ENCODE measurements around the gene ERAL1.

The ERAL1 gene

DNA sequence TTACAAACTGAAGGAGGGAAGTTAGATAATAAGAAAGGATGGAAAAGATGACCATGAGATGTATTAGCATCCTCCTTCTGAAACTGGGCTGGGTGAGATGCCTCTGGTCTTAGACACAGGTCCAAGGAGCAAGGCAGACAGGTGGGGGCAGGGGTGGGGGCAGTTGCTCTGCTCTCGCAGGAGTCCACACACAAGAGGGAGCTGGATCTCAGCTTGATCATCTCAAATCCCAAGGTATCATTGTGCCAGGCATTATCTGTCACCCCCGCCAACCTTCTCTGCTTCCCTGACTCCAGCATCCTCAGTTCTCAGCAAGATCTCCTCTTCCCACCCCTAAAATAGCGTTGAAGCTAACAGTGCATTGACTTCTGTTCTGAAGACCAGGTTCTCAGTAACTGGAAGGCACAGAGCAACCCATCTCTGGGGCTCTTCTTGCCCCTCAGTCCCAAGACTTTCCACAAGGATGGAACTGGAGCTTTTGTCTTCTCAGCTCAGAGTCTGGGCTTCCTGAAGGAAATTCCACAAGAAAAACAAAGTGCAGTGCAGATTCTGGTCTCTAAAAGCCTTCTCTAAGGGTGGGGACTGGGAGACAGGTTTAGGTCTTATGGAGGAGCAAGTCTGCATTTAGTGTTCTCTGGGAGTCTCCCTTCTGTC, 41.1 kb downstream of the ERAL1 start:
- peak overlapping the region; percentile 76 to 99 for H3K27ac ChIP-seq
- H3K4me3 ChIP-seq: peak overlapping the region; percentile 99
- DNase-seq (ENCODE audit: low spot score): no peak
- TF ChIP-seq, protein P1, sequence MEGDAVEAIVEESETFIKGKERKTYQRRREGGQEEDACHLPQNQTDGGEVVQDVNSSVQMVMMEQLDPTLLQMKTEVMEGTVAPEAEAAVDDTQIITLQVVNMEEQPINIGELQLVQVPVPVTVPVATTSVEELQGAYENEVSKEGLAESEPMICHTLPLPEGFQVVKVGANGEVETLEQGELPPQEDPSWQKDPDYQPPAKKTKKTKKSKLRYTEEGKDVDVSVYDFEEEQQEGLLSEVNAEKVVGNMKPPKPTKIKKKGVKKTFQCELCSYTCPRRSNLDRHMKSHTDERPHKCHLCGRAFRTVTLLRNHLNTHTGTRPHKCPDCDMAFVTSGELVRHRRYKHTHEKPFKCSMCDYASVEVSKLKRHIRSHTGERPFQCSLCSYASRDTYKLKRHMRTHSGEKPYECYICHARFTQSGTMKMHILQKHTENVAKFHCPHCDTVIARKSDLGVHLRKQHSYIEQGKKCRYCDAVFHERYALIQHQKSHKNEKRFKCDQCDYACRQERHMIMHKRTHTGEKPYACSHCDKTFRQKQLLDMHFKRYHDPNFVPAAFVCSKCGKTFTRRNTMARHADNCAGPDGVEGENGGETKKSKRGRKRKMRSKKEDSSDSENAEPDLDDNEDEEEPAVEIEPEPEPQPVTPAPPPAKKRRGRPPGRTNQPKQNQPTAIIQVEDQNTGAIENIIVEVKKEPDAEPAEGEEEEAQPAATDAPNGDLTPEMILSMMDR (IDR thresholded peaks at IDR 0.05): no peak

DNA sequence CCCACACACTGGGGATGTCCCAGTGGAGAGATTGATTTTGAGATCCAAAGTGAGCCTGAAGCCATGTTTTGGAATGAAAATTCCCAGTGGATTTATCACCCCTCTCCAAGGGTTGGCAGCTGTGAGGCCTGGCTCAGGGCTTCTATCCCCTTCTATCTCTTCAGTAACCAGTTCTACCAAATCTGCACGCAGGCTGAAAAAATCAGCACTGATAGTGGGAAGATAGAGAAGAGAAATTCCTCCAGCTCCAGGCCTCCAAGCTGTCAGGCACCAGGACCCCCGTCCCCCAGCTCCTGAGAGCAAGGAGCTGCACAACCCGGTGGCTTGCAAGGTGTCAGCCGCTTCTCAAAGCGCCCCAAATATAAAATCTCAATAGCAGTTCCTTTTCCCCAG, 41.7 kb downstream of the ERAL1 start:
- TF ChIP-seq, protein P1 (IDR thresholded peaks at IDR 0.05): no peak
- H3K27ac ChIP-seq: peak overlapping the region; percentile 76 to 99
- no peak for DNase-seq (ENCODE audit: low spot score)
- peak overlapping the region; percentile 99 for H3K4me3 ChIP-seq

DNA sequence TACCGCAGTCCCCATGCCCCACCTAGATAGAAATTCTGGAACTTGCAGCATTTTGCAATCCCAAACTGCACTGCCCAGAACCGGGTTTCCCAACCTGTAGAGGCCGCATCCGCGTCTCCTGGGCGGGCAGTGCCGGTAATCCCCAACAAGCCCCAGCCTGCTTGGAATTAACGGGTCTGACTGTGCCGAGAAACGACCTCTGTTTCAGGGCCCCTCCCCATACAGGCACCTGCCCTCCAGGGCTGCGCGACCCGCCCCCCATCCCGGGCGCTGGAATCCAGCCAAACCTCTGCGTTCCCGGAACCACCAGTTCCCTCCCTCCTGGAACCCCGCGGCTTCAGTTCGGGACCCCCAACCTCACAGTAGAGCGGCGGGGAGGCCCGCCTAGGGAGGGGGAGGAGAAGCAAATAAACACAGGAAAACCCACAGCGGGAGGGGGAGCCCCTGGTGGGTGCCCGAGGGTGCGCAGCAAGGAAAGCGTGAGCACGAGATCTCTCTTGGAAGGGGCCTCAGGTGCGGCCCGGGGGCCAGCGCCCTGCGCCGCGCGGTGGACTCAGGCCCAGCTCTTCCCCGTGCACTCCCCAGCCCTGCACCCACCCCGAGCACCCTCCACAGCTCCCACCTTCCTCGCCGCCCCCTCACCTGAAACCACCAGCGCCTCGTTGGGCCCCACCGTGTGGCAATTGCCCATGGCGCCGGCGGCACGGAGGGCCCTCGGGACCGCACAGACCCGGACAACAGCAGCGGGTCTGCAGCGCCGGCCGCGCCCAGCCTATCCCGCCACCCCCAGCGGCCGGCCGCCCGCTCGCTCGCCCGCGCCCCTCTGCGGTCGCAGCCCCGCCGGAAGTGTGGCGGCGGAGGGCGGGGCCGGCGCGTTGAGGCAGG, 42.3 kb downstream of the ERAL1 start, which contains the start of gene FLOT2:
FLOT2 (minus strand) TSS at position 850 of the 885 bp plus-strand sequence; CDS start at position 691, 159 bp downstream.
- Histone ChIP-seq H3K27ac (peak within 1 kb of the TSS; percentile 76 to 99), H3K4me3 (peak within 1 kb of the TSS; percentile 99)
- peak; percentile 86 for DNase-seq (ENCODE audit: low spot score)
- TF ChIP-seq, protein P1 (IDR thresholded peaks at IDR 0.05): no peak

DNA sequence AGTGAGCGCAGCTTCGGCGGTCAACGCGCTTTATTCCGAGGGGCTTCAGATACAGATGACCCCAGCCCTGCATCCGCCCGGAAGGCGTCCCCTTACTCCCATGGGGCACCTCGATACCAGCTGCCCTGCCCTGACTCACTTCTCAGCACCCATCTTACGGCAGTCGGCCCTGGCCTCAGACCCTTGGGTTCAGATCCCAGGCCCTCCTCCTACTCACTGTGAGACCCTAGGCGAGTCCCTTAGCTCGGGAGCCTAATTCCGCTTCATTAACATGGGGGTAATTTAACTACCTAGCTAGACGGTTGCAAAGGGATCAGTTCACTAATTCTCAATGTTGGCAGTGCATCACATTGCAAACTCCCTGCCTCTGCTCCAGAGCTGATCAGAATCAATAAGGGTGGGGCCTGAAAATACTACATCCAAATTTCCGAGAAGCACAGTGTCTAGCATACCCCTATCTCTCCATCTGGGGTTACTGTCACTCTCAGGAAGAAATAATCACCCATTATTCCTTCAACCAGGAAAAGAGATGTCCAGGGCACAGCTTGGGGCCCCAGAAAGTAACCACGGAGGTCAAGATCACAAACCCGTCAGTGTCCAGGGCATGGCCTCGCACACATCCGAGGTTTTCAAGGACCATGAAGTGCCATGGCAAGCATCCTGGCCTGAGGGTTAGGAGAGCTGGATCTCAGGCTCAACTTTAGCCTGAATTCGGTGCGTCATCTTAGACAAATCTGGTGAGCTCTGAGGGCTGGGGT, 43.1 kb downstream of the ERAL1 start:
- Histone ChIP-seq H3K4me3 (peak overlapping the region; percentile 99), H3K27ac (peak overlapping the region; percentile 76 to 99)
- no peak for DNase-seq (ENCODE audit: low spot score)
- TF ChIP-seq, protein P1 (IDR thresholded peaks at IDR 0.05): no peak

DNA sequence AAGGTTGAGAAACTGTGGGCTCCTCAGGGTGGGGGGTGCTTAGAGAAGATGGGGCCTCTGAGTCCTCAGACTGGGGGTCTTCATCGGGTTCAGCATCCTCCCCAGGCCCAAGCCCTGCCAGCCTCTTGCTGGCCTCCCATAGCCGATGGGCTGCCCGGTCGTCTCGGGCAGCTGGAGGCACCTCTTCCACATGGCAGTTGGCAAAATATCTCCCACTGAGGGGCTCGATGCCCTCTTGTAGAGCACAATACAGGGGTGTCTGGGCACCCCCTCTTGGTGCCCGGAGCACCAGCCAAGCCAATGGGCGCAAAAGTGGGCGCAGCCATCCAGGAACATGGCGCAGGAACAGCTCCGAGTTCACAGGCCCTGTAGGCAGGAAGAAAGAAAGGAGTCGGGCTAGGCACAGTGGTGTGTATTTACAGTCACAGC, 43.7 kb downstream of the ERAL1 start:
- TF ChIP-seq, protein P1 (IDR thresholded peaks at IDR 0.05): no peak
- DNase-seq (ENCODE audit: low spot score): no peak
- peak overlapping the region in 1 of 2 donors; percentile 99 for H3K27ac ChIP-seq
- H3K4me3 ChIP-seq: no peak overlapping the region

DNA sequence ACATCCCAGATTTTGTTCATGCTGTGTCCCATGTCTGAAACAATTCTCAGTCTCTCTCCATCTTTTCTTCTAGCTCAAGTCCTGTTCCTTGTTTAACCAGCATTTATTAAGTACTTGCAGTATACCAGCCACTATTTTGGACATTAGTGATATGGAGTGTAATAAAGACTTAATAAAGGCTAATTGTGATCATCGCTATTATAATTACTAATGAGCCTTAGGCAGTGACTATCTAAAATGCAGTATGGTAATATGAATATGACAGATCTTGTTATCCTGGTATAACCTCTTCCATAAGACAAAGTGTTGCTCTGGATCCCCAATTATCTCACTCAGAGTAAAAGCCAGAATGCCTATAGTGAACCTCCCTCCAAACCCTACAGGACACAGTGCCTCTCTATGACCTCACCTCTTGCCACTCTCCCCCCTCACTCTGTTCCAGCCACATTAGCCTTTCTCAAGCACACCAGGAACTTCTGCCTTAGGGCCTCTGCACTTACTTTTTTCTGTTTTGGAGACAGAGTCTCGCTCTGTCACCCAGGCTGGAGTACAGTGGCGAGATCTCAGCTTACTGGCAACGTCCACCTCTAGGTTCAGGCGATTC, 44.5 kb downstream of the ERAL1 start:
- TF ChIP-seq, protein P1 (IDR thresholded peaks at IDR 0.05): no peak
- no peak overlapping the region for H3K27ac ChIP-seq

More for the DNA sequence above, 44.5 kb downstream of the ERAL1 start:
- no peak for DNase-seq (ENCODE audit: low spot score)
- H3K4me3 ChIP-seq: no peak overlapping the region

Data from coronary artery (tissue), 2 donors.